AG04450 (cell line): Measurements from ENCODE around the gene MRAP2. TPM values are rescaled to one million over a fixed set of nuclear protein-coding genes. Genes with fewer than 3 reads are reported as not detected.

ENCODE experiments used
- CTCF ChIA-PET: fragments of 300-600, 350-600 bp; formaldehyde crosslinking; extraction: SDS; loops from one replicate; lab custom pipeline; 2022; ENCODE audit warnings: antibody characterized with exemption, inconsistent platforms; lab: Charles Lee
- POLR2A ChIA-PET: fragments of 350-600 bp; formaldehyde crosslinking; extraction: SDS; loops from one replicate; lab custom pipeline; 2021; ENCODE audit warnings: antibody characterized with exemption, inconsistent platforms; lab: Yijun Ruan, JAX
- DNase-seq: peaks from one replicate; pipeline ENCODE4 v3.0.0-alpha.2; 2011; ENCODE audit warnings: low read depth, low spot score
- H3K27ac ChIP-seq: one replicate; pipeline ENCODE4 v1.5.1; 2012; ENCODE audit warnings: low read depth, low read length, control low read depth
- H3K27me3 ChIP-seq: one replicate; pipeline ENCODE4 v1.6.0; 2012; ENCODE audit warnings: low read length; ENCODE audit not compliant: control insufficient read depth, insufficient read depth
- H3K4me3 ChIP-seq: 2 replicates; pipeline ENCODE4 v1.5.1; 2011; ENCODE audit warnings: mild to moderate bottlenecking, low read depth, low read length, control low read depth
- H3K9me3 ChIP-seq: 2 replicates; pipeline ENCODE4 v1.5.1; 2012; ENCODE audit warnings: low read length; ENCODE audit not compliant: control insufficient read depth, insufficient read depth
- polyA plus RNA-seq: library from polyadenylated mRNA; depleted of rRNA; stranded (reverse); fragments of >200 nt; gene quantifications from 2 replicates; pipeline ENCODE4 v1.2.3, GENCODE V29; 2011
- TF ChIP-seq, protein P1 (sequence below): IDR thresholded peaks from 2 replicates; pipeline ENCODE4 v1.5.1; 2011; ENCODE audit warnings: low read depth, low read length, control low read depth, inconsistent platforms

Gene MRAP2
- polyA plus RNA-seq, 1 experiment = not detected

DNA sequence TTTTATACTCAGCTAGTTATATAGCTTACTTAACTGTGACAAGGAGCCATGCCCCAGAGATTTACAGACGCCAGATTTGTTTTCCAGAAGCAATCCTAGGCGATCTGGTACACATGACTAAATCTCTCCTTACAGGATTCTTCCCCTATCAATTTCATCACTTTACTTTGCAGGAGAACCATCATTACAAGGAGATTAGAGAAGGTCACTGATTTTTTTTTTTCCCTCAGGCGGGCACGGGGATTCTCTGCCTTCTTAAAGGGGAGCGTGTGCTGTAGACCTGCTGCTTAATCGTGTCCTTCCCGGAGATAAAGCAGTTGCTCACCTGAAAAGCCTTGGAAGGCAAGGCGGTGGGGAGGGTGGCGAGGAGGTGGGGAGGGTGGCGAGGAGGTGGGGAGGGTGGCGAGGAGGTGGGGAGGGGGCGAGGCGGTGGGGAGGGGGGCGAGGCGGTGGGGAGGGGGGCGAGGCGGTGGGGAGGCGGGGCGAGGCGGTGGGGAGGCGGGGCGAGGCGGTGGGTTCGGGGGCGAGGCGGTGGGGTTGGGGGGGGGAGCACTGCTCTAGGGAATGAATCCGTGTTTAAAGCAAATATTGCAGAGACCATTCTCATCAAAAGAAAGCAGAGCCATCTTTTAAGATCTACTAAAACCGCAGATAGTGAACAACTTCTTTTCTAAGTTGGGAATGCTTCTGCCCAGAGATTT lies 14.3 kb upstream of the MRAP2 start:
- Histone ChIP-seq H3K4me3 (no peak overlapping the region), H3K27ac (no peak overlapping the region), H3K9me3 (no peaks in the 10 kb centered on the region), H3K27me3 (peaks cover 2% of the 10 kb centered on the region)
- no peak for DNase-seq
- TF ChIP-seq, protein P1, sequence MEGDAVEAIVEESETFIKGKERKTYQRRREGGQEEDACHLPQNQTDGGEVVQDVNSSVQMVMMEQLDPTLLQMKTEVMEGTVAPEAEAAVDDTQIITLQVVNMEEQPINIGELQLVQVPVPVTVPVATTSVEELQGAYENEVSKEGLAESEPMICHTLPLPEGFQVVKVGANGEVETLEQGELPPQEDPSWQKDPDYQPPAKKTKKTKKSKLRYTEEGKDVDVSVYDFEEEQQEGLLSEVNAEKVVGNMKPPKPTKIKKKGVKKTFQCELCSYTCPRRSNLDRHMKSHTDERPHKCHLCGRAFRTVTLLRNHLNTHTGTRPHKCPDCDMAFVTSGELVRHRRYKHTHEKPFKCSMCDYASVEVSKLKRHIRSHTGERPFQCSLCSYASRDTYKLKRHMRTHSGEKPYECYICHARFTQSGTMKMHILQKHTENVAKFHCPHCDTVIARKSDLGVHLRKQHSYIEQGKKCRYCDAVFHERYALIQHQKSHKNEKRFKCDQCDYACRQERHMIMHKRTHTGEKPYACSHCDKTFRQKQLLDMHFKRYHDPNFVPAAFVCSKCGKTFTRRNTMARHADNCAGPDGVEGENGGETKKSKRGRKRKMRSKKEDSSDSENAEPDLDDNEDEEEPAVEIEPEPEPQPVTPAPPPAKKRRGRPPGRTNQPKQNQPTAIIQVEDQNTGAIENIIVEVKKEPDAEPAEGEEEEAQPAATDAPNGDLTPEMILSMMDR = no peak
- POLR2A ChIA-PET = no interaction called here
- CTCF ChIA-PET = no interaction called here

DNA sequence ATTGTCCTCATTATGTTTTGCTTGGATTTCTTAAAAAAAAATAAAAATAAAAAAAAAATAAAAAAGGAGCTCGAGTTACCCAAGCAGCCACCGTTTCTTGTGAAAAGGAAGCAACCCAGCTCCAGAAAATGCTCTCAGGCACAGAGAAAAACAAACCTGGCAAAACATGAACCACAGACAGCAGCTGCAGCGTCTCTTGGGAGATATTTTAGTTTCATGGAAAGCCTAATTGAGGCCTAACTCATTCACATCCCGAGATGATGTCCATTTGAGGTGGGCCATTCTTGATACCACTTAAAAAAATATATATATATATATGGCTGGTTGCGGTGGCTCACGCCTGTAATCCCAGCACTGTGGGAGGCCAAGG lies 13.7 kb upstream of the MRAP2 start:
- ChIA-PET POLR2A (no interaction called here), CTCF (no interaction called here)
- no peaks in the 10 kb centered on the region for H3K9me3 ChIP-seq
- no peak overlapping the region for H3K4me3 ChIP-seq
- no peak for DNase-seq
- H3K27ac ChIP-seq = no peak overlapping the region
- TF ChIP-seq, protein P1 = no peak
- peaks cover 2% of the 10 kb centered on the region for H3K27me3 ChIP-seq

DNA sequence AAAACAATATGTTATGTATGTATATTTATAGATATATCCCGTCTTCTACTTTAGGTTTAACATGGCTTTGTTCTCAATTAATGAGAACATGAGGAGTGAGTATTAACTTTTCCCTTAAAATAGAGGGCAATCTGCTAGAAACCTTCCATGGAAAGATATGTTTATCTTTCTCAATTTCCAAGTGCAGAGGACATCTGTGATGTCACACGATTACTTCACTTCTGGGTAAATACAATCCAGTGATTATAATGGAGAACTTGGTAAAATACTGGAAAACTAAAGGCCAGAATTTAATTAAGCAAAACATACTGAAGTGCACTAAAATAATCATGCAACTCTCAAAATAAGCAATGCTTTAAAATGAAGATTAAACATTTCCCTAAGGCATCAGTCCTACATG lies 11.9 kb upstream of the MRAP2 start:
- Histone ChIP-seq H3K9me3 (no peaks in the 10 kb centered on the region), H3K27ac (no peak overlapping the region), H3K4me3 (no peak overlapping the region), H3K27me3 (peaks cover 2% of the 10 kb centered on the region)
- CTCF ChIA-PET = no interaction called here
- POLR2A ChIA-PET = no interaction called here
- TF ChIP-seq, protein P1 = no peak
- no peak for DNase-seq

DNA sequence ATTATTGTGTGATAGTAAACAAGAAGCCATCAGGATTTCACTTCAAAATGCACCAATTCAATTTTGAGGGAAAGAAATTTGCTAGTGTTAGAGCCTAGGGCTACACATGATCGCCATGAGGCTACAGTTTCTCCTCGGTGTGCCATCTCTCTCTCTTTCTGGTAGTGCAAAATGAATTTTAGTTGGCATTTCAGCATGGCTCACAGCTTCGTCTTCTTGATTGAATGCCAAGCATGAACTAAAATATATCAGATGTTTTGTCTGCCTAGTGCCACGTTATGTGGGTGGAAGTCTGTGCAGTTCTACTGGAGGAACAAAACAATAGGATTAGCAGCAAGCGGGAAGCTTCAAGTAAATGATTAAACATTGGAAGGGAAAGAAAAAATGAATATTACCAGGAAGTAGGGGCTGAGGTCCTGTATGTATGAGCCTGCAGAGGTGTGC lies 6.8 kb upstream of the MRAP2 start:
- Histone ChIP-seq H3K27me3 (no peaks in the 10 kb centered on the region), H3K4me3 (no peak overlapping the region), H3K27ac (no peak overlapping the region), H3K9me3 (no peaks in the 10 kb centered on the region)
- TF ChIP-seq, protein P1 = no peak
- ChIA-PET POLR2A (no interaction called here), CTCF (no interaction called here)
- DNase-seq = no peak

DNA sequence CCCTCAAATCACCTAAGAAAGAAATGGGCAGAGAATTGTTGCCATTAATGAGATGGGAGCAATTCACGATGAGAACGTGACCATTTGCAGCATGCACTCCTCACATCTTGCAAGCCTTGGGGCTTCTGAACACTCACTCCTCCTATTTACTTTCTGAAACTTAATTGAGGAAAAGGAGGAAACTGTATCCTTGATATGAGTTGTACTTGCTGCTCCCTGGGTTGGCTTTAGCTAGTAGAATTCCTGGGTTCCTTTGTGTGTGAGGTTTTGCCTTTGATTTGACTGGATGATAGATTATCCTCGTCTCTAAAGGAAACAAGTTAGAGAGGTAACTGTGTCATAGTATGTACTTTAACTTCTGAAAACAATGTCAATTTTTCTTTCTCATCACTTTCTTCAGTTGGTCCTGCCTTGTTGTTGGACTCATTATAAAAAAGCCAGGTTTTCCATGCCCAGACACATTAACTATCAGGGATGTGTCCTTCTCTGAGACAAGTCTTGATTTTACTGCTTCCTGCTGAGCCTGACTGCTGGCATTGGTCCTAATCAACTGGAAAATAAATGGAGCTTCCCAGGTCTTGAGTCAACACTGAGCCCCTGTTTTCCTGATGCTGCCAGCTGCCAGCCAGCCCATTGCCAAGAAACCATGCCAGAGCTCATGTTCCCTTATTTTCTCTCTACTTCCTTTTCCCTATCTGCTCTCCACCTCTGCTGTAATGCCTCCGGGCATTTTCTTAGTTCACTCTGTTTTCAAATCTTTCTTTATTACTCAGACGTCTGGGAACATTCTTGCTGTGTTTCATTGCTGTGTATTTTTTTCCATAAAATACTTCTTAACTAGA lies 6.0 kb upstream of the MRAP2 start:
- H3K4me3 ChIP-seq = no peak overlapping the region
- H3K27ac ChIP-seq = no peak overlapping the region
- POLR2A ChIA-PET = no interaction called here
- TF ChIP-seq, protein P1 = no peak
- no peaks in the 10 kb centered on the region for H3K27me3 ChIP-seq
- CTCF ChIA-PET = no interaction called here
- DNase-seq = no peak
- no peaks in the 10 kb centered on the region for H3K9me3 ChIP-seq
